ENCODE data around the gene KLF16.
A peak's percentile ranks its signal among the peaks of the same experiment; 100 is the strongest.

KLF16 gene

DNA sequence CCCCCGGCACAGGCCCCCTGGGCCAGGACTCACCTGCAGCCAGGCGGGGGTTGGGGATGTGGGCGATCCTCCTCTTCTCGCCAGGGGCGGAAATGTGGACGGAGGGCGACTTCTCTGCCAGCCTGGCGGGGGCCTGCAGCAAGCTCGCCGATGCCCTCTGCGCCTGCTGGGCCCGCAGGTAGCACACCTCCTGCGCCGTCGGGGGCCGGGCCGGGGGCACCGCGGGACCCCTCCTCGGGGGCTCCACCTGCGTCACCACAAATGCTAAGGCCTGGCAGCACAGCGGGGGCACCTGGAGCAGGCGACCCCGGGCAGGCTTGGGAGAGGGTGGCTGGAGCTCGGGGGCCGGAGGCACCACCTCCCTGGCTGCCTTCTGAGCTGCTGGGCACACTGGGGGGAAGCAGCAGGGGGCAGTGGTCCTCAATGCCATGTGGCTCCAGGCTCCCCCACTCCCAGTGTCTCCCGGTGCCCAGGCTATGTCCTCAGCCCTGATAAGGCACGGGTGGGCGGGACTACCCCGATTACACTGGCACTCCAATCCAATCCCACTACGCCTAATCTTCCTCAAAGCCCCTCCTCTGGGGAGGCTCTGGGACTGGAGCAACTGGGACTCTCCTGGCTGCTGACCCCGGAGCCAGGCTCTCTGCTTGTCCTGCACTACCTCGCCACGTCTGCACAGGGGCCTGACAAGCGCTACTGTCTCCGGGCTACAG, 39.7 kb downstream of the KLF16 start:
- DNase-seq (ENCODE audit: low read depth, low spot score), result no peak

DNA sequence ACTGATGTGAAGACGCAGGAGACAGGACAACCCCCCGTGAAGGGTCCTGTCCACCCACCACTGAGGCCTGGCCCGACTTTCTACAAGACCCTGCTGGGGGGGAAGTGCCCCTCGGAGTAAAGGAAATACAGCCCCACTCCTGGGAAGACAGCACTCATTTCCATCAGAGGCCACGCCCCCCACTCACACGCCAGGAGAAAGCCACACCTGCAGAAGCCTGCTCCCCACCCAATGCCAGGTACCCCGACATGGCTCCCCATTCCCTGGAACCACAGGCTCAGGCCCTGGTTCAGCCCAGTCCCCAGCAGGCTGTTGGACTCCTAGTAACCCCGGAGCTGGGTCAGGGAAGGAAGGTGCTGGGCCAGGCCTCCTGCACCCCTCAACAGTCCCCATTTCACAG, 40.4 kb downstream of the KLF16 start:
- no peak for DNase-seq (ENCODE audit: low read depth, low spot score)

DNA sequence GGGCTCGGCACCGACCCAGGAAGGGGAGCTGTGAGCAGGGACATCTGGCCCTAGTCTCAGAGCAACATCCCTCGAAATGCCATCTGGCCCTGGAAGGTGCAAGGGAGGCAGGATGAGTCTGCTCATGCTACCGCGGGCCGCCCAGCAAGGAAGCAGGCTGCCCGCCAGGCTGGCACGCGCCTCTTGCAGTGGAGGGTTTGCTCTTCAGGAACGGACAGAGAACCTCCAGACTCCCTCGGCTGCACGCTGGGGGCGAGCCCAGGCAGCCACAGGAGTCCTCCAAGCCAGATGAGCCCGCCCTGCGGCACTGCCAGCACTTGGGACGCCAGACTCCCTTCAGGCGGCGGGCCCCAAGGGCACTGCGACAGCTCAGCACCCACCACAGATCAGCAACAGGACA, 41.2 kb downstream of the KLF16 start:
- DNase-seq (ENCODE audit: low read depth, low spot score), result no peak

DNA sequence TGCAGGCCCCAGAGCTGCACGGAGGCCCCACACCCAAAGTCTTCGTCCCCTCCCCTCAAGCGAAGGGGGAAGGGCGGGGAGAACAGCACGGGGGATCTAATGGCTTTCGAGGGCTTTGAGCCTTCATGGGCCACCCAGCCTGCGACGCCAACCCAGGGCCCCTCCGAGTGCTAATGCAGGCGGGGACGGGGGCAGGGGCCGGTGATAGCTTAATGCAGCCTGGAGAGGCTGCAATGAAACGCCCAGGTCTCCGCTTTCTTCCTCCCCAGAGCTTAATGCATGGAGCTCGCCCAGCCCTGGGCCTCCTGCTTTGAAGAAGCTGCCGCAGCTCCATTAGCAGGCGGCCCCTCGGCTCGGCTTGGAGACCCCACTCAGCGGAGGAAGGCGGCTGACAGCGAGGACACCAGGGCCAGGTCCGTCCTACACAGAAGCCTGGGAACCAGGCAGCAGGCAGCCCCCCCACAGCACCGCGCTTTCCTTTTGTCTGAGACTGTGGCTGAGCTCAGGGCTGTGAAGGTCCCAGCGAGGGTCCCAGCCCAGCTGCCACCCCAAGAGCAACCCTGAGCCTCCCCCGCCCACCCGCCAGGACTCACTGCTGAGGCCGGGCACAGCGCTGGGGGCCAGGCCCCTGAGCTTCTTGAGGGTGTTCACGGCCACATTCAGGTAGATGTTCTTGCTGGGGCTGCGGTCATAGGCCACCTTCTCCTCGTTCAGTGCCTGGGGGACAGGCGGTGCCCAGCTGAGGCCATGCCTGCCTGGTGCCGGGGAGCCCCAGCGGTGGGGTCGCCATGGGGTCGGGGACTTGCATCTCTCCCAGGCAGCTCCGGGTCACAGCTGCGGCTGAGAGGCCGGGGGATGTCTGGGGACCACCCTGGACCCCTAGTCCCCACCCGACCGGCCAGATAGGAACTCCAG, 43.8 kb downstream of the KLF16 start:
- DNase-seq (ENCODE audit: low read depth, low spot score), result no peak

- DNase-seq (ENCODE audit: low read depth, low spot score), result no peak
These were observed 44.7 kb downstream of the KLF16 start for GRCh38 chr19:1818549-1819195.

GRCh38 chr19:1817553-1818179, 45.7 kb downstream of the KLF16 start:
- DNase-seq (ENCODE audit: low read depth, low spot score), result no peak

DNA sequence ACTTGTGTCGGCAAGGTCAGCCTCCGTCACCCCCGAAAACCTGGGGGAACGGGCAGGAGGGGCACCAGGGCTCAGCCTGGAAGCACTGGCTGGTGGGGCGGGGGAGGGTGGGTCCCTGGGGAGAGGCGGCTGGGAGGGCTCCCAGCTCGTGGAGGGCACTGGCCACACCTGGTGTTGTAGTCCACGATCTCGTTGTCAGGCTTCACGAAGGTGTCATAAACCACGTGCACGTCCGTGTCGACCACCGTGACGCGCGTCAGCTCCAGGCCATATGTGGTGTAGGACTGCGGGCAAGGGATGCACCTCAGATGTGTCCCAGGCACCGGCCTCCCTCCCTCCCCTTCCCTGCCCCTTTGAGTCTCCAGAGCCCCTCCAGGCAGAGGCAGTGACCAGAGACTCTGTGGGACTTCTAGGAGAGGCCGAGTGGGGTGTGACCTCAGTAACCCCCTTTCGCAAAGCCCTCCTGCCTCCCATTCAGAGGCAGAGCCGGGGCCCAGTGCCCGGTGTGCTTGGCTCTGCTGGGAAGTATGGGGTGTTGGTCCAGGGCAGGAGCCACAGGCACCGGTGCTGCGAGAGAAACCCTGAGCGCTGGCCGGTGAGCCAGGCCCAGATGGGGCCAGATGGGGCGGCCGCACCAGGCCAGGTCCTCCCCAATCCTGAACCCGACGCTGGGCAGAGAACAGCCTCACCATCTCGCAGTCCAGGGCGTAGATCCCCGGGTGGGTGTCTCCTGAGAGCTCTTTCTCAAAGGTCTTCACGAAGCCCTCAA, 46.7 kb downstream of the KLF16 start:
- DNase-seq (ENCODE audit: low read depth, low spot score), result no peak

- no peak for DNase-seq (ENCODE audit: low read depth, low spot score)
These were observed 47.5 kb downstream of the KLF16 start for GRCh38 chr19:1815605-1816529.

GRCh38 chr19:1814833-1815604, 48.4 kb downstream of the KLF16 start:
- no peak for DNase-seq (ENCODE audit: low read depth, low spot score)

- no peak for DNase-seq (ENCODE audit: low read depth, low spot score)
These were observed 49.0 kb downstream of the KLF16 start for GRCh38 chr19:1814391-1814790.

DNA sequence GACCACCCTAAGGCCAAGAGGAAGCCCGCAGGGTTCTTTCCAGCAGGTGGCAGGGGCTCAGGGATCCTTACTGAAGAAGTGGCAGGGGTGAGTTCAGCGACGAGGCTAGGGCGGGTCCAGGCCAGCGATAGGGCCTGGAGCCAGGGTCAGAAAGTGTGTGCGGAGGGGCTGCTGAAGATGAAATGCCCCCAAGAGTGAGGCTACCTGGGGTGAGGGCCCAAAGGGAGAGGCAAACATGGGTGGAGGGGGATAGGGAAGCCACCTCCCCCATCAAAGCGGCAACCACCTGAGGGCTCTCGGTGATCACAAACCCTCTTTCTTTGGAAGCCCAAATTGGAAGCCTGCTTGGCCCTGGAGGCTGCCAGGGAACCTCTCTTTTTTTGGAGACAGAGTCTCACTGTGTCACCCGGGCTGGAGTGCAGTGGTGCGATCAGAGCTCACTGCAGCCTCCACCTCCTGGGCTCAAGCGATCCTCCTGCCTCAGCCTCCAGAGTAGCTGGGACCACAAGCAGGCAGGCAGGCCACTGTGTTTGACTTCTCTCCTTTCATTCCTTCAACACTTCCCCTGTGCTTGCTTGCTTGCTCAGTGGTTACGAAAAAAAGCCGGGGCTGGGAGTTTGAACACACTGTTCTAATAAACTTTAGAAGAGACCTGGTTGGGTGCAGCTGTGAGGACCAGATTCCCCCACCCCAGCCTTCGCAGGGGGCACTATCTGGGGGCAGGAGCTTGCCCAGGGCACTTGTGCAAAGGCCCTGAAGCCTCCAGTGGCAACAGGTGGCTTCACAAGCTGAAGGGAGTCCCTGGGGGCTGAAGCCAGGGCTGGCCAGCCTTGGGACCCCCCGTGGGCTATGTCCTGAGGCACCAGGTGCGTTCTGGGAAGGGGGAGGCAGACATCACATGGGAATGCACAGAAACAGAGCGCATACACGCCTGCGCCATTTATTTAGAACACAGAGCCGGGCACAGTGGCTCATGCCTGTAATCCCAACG, 49.9 kb downstream of the KLF16 start:
- DNase-seq (ENCODE audit: low read depth, low spot score), result no peak

- DNase-seq (ENCODE audit: low read depth, low spot score), result peak; percentile 69
These were observed 50.8 kb downstream of the KLF16 start for GRCh38 chr19:1812426-1813191.

- DNase-seq (ENCODE audit: low read depth, low spot score), result no peak
These were observed 51.4 kb downstream of the KLF16 start, which contains the start of gene ATP8B3 for GRCh38 chr19:1811942-1812425. TSS of gene ATP8B3 (minus strand) at chr19:1812276. CDS start at chr19:1811736, 540 bp downstream.

- no peak for DNase-seq (ENCODE audit: low read depth, low spot score)
These were observed 51.9 kb downstream of the KLF16 start for GRCh38 chr19:1811472-1811894.

DNA sequence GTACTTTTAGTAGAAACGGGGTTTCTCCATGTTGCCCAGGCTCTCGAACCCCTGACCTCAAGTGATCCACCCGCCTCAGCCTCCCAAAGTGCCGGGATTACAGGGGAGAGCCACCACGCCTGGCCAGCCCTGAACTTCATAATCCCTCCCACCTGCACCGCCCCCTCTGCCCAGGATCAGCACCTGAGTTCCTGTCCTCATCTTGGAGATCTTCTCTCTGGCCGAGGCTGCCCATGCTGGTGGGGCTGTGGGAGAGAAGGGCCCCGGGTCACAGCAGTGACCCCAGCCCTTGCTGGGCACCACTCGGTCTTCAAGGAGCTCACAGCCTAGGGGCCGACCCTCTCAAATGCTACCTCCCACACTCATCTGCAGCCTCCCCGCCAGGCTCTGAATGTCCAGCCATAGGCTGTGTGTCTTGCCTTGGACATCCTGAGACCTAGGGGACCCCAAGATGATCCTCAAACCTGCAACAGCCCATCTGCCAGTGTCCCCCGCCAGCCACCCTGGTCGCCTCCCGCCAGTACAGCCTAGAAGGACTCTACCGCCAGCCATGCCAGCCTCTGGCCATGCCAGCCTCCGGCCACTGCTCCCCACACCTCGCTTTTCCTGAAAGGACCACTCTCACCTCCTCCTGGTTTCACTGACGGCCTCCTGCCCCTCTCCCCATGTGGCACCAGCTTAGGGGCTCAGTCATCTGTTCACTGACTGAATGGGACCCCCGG, 52.8 kb downstream of the KLF16 start:
- no peak for DNase-seq (ENCODE audit: low read depth, low spot score)

GRCh38 chr19:1809678-1810077, 53.7 kb downstream of the KLF16 start:
- no peak for DNase-seq (ENCODE audit: low read depth, low spot score)

All from brain pericyte (primary cell).